ENCODE data around the gene WSCD1. TPM values are rescaled to one million over a fixed set of nuclear protein-coding genes. Genes with fewer than 3 reads are reported as not detected.

WSCD1 gene
- total RNA-seq, 6 donors from 2014 or later, result 1.0 to 17.5 (median 3.8) TPM

- H3K4me3 ChIP-seq, result no peak overlapping the region
- 73 to 82% methylated on average over 2 of the region's 2 CpGs for WGBS, 2 donors
- H3K4me1 ChIP-seq, result no peaks in the 10 kb centered on the region
- H3K9me3 ChIP-seq, result no peaks in the 10 kb centered on the region
- H3K27ac ChIP-seq, result no peak overlapping the region
- no peaks in the 10 kb centered on the region for H3K27me3 ChIP-seq
- no peaks in the 10 kb centered on the region for H3K36me3 ChIP-seq
- DNase-seq (no peak), ATAC-seq (ENCODE audit: low FRiP score in 2 of 2) (no peak)
- TF ChIP-seq CTCF (IDR thresholded peaks at IDR 0.05) (no peak), POLR2AphosphoS5 (IDR thresholded peaks at IDR 0.05) (no peak), POLR2A (IDR thresholded peaks at IDR 0.05) (no peak), EP300 (IDR thresholded peaks at IDR 0.05) (no peak)
These were observed 26.8 kb upstream of the WSCD1 start for GRCh38 chr17:6043405-6043804.

- no peak for ATAC-seq (ENCODE audit: low FRiP score in 2 of 2)
- TF ChIP-seq POLR2AphosphoS5 (IDR thresholded peaks at IDR 0.05) (no peak), CTCF (IDR thresholded peaks at IDR 0.05) (no peak), POLR2A (IDR thresholded peaks at IDR 0.05) (no peak), EP300 (IDR thresholded peaks at IDR 0.05) (no peak)
- Histone ChIP-seq H3K36me3 (no peaks in the 10 kb centered on the region), H3K4me3 (no peak overlapping the region), H3K27me3 (no peaks in the 10 kb centered on the region), H3K27ac (no peak overlapping the region), H3K4me1 (no peaks in the 10 kb centered on the region), H3K9me3 (no peaks in the 10 kb centered on the region)
- 85 to 95% methylated on average over 6 of the region's 6 CpGs for WGBS, 2 donors
- DNase-seq, result no peak
These were observed 25.9 kb upstream of the WSCD1 start for GRCh38 chr17:6044261-6044660.

GRCh38 chr17:6045621-6046357 lies 24.4 kb upstream of the WSCD1 start:
- no peak overlapping the region for H3K27ac ChIP-seq
- H3K4me3 ChIP-seq, result no peak overlapping the region
- ATAC-seq (ENCODE audit: low FRiP score in 2 of 2), result no peak
- whole genome bisulfite sequencing, 2 donors, result 91% methylated on average over 6 of the region's 6 CpGs
- DNase-seq, result no peak
- H3K4me1 ChIP-seq, result no peaks in the 10 kb centered on the region
- H3K27me3 ChIP-seq, result no peaks in the 10 kb centered on the region
- H3K9me3 ChIP-seq, result no peaks in the 10 kb centered on the region
- TF ChIP-seq EP300 (IDR thresholded peaks at IDR 0.05), result no peak
- TF ChIP-seq POLR2A (IDR thresholded peaks at IDR 0.05), result no peak
- TF ChIP-seq POLR2AphosphoS5 (IDR thresholded peaks at IDR 0.05), result no peak
- TF ChIP-seq CTCF (IDR thresholded peaks at IDR 0.05), result no peak
- no peaks in the 10 kb centered on the region for H3K36me3 ChIP-seq

GRCh38 chr17:6046431-6046830 lies 23.7 kb upstream of the WSCD1 start:
- H3K36me3 ChIP-seq, result no peaks in the 10 kb centered on the region
- H3K27me3 ChIP-seq, result no peaks in the 10 kb centered on the region
- no peak overlapping the region for H3K27ac ChIP-seq
- ATAC-seq (ENCODE audit: low FRiP score in 2 of 2) (no peak), DNase-seq (no peak)
- WGBS, 2 donors, result 61 to 72% methylated on average over 4 of the region's 4 CpGs
- no peaks in the 10 kb centered on the region for H3K9me3 ChIP-seq
- H3K4me3 ChIP-seq, result no peak overlapping the region
- TF ChIP-seq CTCF (IDR thresholded peaks at IDR 0.05), result no peak
- no peak for TF ChIP-seq EP300 (IDR thresholded peaks at IDR 0.05)
- TF ChIP-seq POLR2AphosphoS5 (IDR thresholded peaks at IDR 0.05), result no peak
- TF ChIP-seq POLR2A (IDR thresholded peaks at IDR 0.05), result no peak
- no peaks in the 10 kb centered on the region for H3K4me1 ChIP-seq

GRCh38 chr17:6046931-6047330 lies 23.2 kb upstream of the WSCD1 start:
- Histone ChIP-seq H3K27me3 (no peaks in the 10 kb centered on the region), H3K4me3 (no peak overlapping the region), H3K9me3 (no peaks in the 10 kb centered on the region), H3K4me1 (no peaks in the 10 kb centered on the region), H3K36me3 (no peaks in the 10 kb centered on the region), H3K27ac (no peak overlapping the region)
- DNase-seq, result no peak
- no peak for TF ChIP-seq POLR2A (IDR thresholded peaks at IDR 0.05)
- no peak for TF ChIP-seq CTCF (IDR thresholded peaks at IDR 0.05)
- no peak for TF ChIP-seq POLR2AphosphoS5 (IDR thresholded peaks at IDR 0.05)
- no peak for TF ChIP-seq EP300 (IDR thresholded peaks at IDR 0.05)
- 75 to 80% methylated on average over 1 of the region's 1 CpG for WGBS, 2 donors
- no peak for ATAC-seq (ENCODE audit: low FRiP score in 2 of 2)

Data from upper lobe of left lung (tissue), 6 donors.